GM12872 (cell line): ENCODE results near the gene KANK4.

Experiments used
- TF ChIP-seq, protein P1 (sequence below): IDR thresholded peaks from 3 replicates; pipeline ENCODE4 v1.5.1; 2011; ENCODE audit warnings: low read depth, mild to moderate bottlenecking, low read length, moderate library complexity; ENCODE audit not compliant: insufficient read depth

KANK4 gene

DNA sequence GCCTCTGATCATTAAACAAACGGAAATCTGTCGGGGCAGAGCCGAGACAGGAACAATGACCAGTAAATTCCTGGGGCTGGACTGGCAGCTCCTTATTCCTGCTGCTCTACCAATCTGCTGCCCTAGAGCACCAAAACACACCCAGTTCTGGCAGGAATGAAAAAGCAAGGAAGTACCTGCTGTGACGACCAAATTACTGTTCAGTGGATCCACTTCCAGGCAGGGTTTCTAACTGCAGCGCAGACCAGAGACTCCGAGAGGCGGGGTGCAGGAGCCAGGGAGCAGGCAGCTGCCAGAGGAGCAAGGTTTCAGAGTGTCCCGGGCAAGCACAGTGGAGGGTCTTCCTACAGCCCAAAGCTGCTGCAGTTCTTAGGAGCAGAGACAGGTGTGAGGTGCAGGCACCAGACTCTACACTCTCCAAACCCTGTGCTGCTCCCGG is 32.4 kb downstream of the KANK4 start:
- TF ChIP-seq, protein P1, sequence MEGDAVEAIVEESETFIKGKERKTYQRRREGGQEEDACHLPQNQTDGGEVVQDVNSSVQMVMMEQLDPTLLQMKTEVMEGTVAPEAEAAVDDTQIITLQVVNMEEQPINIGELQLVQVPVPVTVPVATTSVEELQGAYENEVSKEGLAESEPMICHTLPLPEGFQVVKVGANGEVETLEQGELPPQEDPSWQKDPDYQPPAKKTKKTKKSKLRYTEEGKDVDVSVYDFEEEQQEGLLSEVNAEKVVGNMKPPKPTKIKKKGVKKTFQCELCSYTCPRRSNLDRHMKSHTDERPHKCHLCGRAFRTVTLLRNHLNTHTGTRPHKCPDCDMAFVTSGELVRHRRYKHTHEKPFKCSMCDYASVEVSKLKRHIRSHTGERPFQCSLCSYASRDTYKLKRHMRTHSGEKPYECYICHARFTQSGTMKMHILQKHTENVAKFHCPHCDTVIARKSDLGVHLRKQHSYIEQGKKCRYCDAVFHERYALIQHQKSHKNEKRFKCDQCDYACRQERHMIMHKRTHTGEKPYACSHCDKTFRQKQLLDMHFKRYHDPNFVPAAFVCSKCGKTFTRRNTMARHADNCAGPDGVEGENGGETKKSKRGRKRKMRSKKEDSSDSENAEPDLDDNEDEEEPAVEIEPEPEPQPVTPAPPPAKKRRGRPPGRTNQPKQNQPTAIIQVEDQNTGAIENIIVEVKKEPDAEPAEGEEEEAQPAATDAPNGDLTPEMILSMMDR, result no peak

DNA sequence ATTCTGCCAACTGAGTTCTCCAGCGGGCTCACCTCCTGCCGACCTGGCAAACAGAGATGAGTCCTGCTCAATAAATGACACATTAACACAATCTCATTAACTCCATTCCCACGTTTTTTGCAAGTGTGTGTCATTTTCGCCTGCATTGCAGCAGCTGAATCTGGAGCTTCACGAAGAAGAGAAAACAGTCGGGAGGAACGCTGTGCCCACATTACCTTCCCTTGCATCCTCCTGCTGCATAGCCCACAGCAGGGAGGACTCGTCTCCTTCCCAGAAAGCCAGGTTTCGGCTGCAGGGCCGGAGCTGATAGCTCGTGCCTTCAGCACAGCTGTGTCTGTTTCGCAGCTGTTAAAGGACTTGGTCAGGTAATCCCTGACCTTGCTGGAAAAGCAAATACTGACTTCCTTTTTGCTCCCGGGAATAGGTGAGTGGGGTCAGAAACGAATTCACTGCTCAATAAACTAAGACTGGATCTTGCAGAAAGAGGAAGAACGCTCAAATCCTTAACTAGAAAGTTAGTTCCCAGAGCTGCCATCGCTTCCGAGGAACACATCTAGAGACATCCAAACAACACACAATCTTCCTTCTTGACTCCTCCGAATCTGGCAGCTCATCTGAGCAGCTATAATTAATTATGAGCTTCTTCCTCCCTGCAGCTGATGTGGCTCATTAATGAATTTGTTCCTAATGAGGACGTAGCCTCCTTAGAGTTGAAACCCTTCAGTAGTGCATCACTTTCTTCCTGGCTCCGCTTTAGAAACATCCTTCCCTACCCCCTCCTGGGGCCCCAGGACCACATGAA is 33.0 kb downstream of the KANK4 start:
- TF ChIP-seq, protein P1, result no peak

DNA sequence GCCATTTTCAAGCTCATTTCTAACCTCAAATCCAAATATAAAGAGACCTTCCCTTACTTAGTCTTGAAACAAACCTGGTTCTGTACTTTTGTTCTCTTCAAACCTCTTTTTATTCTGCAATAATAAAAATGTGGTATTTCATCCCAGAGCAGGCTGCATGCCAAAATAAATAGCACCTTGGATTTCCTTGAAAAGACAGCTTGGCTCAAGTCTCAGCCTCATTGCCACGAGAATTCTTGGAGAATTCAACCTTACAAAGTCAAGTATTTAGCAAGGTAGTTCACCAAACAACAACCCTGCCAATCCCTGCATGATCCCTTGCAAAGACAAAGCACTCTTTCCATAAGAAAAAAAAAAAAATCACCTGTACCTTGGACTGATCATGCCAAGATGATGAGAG is 33.8 kb downstream of the KANK4 start:
- TF ChIP-seq, protein P1, result no peak

DNA sequence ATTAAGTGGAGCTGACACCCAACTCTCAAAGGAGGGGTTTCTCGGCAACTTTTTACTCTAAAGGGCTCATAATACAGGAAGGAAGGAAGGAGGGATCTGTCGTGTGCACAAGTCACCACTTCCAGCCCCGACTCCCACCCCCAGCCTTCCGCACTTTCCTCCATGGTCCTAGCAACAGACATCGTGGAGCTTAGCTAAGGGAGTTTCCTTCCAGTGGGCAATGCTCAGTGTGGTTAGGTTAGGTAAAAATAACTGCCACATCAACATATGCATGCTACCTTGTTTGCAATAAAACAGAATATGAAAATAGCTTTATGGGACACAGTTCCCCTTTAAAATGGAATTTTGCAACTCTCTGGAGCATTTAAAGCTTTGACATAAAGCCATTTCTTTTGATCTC is 35.2 kb downstream of the KANK4 start:
- TF ChIP-seq, protein P1, result no peak

DNA sequence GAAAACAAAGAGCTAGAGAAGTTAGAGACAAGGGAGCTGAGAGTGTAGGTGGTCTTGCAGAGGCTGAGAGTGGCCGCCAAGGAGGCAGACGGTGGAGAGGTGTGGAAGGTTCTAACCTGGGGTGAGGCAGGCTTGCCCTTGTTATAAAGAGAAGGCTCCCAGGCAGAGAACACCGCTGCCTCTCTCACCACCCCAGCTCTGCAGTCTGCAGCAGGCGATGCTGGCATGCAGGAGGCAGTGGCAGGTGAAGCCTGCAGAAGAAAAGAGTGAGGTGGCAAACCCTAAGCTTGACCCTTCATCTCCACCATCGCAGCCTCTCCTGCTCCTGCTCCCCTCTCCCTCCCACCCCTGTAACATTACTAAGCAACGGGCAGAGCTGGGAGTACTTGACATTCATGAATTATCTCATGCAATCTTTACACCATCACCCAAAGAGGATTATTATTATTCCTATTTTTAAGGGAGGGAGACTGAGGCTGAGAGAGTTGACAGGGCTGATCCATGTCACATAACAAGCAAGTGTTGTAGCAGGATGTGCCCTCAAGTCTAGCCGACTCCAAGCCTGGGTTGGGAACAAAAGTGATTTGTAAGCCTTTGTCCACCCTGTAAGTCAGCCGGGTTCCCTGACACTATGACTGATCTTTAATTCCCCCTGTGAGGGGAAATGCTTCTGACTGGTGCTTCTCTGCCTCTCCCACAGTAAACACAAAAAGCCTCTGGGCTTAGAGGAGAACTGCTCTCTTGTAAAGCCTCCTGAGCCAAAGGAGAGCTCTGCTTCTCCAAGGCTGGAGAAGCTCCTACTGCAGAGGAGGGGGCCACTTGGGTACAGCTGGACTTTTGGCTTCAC is 36.1 kb downstream of the KANK4 start:
- TF ChIP-seq, protein P1, result no peak

DNA sequence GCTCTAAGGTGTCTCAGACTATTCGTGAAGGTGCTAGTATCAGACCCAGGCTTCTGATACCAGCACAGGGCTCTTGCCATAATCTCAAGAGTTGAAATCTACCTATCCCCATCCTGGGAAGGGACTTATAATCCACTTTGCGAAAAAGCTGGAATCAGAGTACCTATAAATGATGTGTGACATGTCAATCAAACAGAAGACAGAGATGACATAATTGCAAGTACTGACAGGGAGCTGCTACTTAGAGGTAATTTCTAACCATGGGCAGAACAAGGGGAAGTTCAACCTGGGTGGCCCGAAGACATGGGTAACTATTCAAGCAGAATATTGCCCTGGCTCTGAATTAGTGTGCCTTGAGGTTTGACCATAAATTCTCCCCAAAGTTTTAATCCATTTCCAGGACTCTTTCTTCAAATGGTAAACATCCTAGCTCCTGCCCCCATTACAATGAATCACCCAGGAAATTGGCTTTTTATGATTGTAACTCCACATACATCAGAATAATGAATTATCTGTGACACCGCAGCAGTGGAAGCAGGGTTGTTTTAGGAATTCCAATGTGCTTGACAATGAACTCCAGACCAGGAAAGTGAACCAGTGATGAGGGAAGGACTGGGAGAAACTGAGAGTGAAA is 37.2 kb downstream of the KANK4 start:
- TF ChIP-seq, protein P1, result no peak

DNA sequence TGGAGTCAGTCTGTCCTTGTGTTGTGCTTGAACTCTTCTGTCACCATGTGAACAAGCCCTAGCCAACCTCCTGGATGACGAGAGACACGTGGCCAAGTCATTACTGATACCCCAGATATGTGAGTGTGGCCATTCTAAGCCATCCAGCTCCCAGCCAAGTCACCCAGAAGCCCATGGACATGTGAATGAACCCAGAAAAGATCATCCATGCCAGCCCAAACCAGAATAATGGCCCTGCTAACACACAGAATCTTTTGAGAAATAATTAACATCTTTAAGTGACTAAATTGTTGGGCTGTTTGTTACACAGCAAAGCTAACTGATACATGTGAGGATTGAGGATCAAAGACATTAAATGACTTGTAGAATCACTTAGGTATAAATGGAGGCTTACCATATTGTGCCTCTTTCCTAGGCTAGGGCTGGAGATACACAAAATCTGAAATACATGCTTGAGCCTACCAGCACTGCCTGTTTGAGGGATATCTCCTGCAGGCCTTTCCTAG is 38.2 kb downstream of the KANK4 start:
- TF ChIP-seq, protein P1, result no peak
